Retinal pigment epithelial cell (primary cell): ENCODE measurements around the gene METTL4.

Experiments
- DNase-seq: peaks from one replicate; pipeline ENCODE4 v3.0.0-alpha.2; 2010; ENCODE audit warnings: low read depth
- H3K4me3 ChIP-seq: 2 replicates; pipeline ENCODE4 v1.5.1; 2011; ENCODE audit warnings: mild to moderate bottlenecking, low read length, control low read depth, moderate library complexity
- CTCF ChIP-seq: conservative IDR thresholded peaks from 2 replicates; pipeline ENCODE4 v1.5.1; 2011; ENCODE audit warnings: low read depth, low read length, control low read depth, inconsistent platforms

Gene METTL4

GRCh38 chr18:2606335-2606734 is 35.0 kb upstream of the METTL4 start:
- DNase-seq: no peak
- TF ChIP-seq CTCF: no peak
- no peak overlapping the region for H3K4me3 ChIP-seq

GRCh38 chr18:2602844-2603243 is 31.5 kb upstream of the METTL4 start:
- TF ChIP-seq CTCF: no peak
- no peak for DNase-seq
- no peak overlapping the region for H3K4me3 ChIP-seq

GRCh38 chr18:2597639-2598038 is 26.3 kb upstream of the METTL4 start:
- TF ChIP-seq CTCF: no peak
- DNase-seq: no peak
- H3K4me3 ChIP-seq: no peak overlapping the region

- no peak for TF ChIP-seq CTCF
- no peak overlapping the region for H3K4me3 ChIP-seq
- DNase-seq: no peak
Observed at GRCh38 chr18:2590303-2590702, 19.0 kb upstream of the METTL4 start.

GRCh38 chr18:2589345-2590068 is 18.2 kb upstream of the METTL4 start:
- peak; percentile 32 for DNase-seq
- TF ChIP-seq CTCF: no peak
- H3K4me3 ChIP-seq: no peak overlapping the region

GRCh38 chr18:2588666-2589344 is 17.5 kb upstream of the METTL4 start:
- H3K4me3 ChIP-seq: no peak overlapping the region
- TF ChIP-seq CTCF: no peak
- no peak for DNase-seq

- no peak for TF ChIP-seq CTCF
- DNase-seq: no peak
- no peak overlapping the region for H3K4me3 ChIP-seq
Observed at GRCh38 chr18:2587788-2588187, 16.5 kb upstream of the METTL4 start.
